GM20000 (cell line): ENCODE results near the gene SLC26A1.

Experiments used
- DNase-seq: peaks from one replicate; pipeline ENCODE4 v3.0.0; 2012; ENCODE audit warnings: low spot score
- TF ChIP-seq, protein P1 (sequence below): IDR thresholded peaks from 2 replicates; pipeline ENCODE4 v1.5.1; 2012; ENCODE audit warnings: mild to moderate bottlenecking, control low read depth; ENCODE audit errors: extremely low read depth, missing control alignments

The SLC26A1 gene

DNA sequence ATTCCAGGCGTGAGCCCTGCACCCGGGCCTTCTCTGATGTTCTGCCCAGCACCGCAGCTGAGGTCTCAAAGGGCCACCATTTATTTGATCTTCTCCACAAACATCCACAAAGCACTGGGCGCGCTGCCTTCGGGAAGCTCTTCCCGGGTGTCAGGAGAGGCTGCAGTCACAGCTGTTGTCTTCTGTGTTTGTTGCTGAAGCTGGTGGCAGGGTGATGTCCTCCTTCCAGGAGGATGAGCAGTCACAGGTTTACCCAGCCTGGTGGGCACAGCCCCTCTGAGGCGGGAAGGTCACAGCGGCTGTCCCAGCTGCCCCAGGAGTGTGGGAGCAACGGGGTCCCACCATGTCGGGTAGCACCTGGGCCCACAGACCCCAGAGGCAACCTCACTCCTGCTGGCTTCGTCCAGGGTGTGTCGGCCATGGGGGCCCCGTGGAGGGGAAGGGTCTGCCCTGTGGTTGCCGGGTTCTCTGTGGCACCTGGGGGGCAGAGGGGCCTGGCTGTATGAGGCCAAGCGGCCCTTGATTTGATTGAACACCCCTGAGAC lies 45.8 kb upstream of the SLC26A1 start:
- TF ChIP-seq, protein P1, sequence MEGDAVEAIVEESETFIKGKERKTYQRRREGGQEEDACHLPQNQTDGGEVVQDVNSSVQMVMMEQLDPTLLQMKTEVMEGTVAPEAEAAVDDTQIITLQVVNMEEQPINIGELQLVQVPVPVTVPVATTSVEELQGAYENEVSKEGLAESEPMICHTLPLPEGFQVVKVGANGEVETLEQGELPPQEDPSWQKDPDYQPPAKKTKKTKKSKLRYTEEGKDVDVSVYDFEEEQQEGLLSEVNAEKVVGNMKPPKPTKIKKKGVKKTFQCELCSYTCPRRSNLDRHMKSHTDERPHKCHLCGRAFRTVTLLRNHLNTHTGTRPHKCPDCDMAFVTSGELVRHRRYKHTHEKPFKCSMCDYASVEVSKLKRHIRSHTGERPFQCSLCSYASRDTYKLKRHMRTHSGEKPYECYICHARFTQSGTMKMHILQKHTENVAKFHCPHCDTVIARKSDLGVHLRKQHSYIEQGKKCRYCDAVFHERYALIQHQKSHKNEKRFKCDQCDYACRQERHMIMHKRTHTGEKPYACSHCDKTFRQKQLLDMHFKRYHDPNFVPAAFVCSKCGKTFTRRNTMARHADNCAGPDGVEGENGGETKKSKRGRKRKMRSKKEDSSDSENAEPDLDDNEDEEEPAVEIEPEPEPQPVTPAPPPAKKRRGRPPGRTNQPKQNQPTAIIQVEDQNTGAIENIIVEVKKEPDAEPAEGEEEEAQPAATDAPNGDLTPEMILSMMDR = no peak

DNA sequence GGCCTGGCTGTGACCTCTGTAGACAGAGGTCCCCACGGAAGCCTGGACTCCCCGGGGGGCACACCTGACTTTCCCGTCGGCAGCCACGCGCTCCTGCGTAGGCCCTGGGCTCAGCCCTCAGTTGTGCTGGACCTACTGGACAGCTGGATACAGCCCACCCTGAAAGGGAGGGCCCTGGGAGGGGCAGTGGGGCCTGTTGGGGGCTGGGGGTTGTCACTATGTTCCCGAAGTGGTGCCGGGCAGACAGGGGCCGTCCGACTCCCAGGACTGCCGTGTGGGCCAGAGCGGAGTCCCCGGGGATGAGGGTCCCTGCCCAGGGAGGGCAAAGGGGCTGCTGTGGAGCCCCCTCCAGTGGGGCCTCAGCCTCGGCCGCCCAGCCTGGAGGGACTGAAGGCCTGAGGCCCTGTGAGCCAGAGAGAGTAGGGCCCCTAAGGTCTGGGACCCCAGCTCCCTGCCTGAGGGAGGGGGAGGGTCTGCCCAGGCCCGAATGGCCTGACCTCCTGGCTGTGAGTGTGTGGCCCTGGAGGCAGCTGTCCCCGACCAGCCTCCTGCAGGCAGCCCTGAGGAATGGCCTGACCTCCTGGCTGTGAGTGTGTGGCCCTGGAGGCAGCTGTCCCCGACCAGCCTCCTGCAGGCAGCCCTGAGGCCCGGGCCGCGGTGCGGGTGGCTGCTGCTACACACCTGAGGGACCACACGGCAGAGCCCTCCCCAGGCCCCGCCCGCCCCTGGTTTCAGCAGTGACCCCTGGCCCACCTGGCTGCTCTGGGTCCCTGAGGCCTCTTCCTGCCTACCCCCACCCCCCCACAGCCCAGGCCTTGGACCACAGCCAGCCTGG lies 44.0 kb upstream of the SLC26A1 start:
- no peak for DNase-seq
- TF ChIP-seq, protein P1 = no peak

More for the DNA sequence above, 45.8 kb upstream of the SLC26A1 start:
- no peak for DNase-seq

DNA sequence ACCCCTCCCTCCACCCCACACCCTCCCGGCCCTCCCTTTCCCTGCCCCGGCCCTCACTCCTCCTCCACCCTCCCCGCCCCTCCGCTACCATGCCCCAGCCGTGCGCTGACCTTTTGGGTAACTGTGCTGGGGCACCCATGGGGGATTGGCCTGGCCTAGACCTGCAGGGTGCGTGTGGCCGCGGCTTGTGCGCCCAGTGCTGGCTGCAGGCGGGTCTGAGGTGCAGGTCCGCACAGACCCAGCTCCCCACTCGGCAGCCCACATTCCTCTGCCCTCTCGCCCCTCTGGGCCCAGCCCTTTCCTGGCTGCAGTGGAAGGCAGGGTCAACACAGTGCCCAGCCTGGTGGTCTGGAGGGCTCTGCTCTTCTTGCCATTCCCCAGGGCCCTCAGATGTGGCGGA lies 42.9 kb upstream of the SLC26A1 start:
- TF ChIP-seq, protein P1 = no peak
- DNase-seq = no peak

DNA sequence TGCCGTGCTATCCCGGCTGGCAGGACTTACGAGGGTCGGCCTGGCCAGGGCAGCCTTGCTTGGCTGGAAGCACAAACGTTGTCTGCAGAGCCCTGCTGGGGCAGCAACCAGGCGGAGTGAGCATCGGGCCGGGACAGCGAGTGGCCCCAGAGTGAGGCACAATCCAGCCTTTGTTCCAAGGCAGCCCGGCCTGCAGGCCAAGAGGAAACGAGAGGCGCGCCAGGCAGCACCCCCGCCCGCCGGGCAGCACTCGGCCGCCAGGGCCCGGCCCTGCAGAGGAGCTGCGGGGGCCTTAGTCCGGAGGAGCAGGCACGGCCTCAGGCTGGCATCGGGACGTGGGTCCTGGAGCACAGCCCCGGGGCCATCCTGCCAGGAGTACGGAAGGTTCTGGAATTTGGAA lies 42.3 kb upstream of the SLC26A1 start:
- TF ChIP-seq, protein P1 = no peak
- DNase-seq = no peak

DNA sequence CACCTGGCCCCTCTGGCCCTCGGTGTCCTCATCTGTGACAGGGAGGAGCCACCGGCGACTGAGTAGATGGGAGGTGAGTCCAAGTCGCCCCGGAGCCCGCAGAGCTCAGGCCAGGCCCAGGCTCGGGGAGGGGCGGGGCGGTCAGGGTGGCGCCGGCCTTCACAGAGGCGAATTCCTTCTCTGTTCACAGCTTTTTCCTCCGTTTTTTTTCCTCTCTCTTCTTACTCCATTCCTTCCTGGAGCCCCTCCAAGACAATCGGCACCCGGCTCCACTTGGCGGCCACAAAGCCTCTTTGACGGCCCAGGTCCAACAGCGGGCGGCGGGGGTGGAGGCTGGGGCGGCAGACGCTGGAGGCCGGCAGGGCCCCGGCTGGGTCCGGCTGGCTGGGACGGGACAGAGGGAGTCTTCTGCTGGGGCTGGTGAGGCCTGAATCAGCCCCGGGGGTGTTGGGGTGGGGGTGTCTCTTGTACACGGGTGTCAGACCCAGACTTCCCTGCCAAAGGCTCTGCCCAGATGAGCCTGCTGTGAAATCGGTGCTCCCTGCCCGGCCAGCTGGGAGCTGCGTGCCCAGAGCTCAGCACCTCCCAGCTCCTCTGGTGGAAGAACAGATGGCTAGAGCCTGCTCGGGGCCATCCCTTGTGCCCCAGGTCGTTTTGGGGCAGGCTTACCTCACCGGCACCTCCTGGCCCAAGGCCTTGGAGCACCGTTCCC lies 40.8 kb upstream of the SLC26A1 start:
- TF ChIP-seq, protein P1 = no peak
- DNase-seq = no peak

DNA sequence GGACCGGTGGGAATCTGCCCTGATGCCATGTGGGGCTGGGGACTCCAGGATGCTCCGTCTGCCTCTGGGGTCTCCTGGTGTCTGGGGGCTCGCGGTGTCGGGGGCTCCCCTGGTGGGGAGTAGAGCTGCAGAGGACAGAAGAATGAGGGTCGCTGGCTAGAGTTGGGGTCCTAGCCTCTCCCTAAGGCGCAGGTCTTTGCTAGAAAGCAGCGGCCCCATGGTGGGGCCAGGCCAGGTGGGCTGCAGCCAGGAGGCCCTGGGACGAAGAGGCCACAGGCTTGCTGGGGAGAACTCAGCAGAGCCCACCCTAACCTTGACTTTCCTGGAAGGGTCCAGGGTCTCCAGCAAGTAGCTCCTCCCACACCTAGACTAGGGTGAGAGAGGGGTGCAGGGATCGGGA lies 39.7 kb upstream of the SLC26A1 start:
- TF ChIP-seq, protein P1 = no peak
- DNase-seq = no peak
